ENCODE measurements around the gene ZNF620. TPM values are rescaled to one million over a fixed set of nuclear protein-coding genes. Genes with fewer than 3 reads are reported as not detected.
A peak's percentile ranks its signal among the peaks of the same experiment; 100 is the strongest.

ZNF620 gene
- total RNA-seq, 1 donor from 2014 or later: not detected

- Histone ChIP-seq H3K36me3 (peaks cover 7 to 9% of the 10 kb centered on the region in 2 donors), H3K27me3 (no peaks in the 10 kb centered on the region), H3K27ac (no peak overlapping the region), H3K4me1 (peaks cover 0 to 7% of the 10 kb centered on the region in 2 donors), H3K9me3 (no peaks in the 10 kb centered on the region), H3K4me3 (no peak overlapping the region)
- intact Hi-C loops (cut with DNase I): no loop called here
- TF ChIP-seq CTCF (IDR thresholded peaks at IDR 0.05): no peak
- no peak for DNase-seq (ENCODE audit: low spot score in 2 of 2)
These were observed 15.4 kb downstream of the ZNF620 start for GRCh38 chr3:40521254-40521653.

DNA sequence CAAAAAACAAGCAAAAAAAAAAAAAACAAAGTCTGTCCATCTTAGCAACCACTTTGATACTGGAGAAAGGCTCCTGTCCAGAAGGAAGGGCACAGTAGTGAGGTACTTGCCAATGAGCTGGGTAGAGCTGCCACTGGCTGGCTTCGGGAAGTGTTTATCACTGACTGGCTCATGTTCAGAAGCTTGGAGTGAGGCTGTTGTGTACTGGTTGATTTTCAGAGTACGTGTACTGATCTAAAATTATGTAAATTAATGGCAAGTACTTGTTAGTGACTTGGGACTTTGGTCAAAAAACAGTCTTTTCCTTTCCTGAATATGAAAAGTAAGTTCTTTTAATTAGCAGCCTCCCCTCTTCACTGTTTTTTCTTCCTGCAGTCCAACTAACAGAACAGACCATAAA, 17.9 kb downstream of the ZNF620 start:
- intact Hi-C loops (cut with DNase I): loop anchor here (1.0 to 2.0 kb wide), 4 partner anchors 17 to 71 kb away; partner anchors contain the start of genes RPL14, ZNF619 and ZNF620
- H3K27ac ChIP-seq: peak overlapping the region in 1 of 2 donors; percentile 91

DNA sequence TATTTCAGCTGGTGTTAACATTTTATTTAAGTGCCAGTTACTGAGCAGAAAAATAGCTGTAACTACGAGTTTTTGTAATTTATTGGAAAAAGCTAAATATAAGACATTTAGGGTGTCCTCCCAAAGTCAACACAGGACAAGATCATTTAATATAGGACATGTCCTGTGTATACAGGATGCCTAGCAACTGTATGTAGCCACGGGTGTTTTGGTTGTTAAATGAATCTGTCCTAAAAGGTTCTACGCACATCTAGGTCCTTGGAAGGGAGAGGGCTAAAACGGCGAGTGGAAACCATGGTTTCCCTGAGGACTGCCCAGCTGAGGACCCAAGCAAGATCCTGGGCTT, 18.4 kb downstream of the ZNF620 start:
- H3K36me3 ChIP-seq: peaks cover 8 to 33% of the 10 kb centered on the region in 2 donors
- DNase-seq (ENCODE audit: low spot score in 2 of 2): no peak
- peak overlapping the region; percentile 79 to 91 for H3K27ac ChIP-seq
- peaks cover 0 to 1% of the 10 kb centered on the region in 2 donors for H3K9me3 ChIP-seq
- TF ChIP-seq CTCF (IDR thresholded peaks at IDR 0.05): no peak
- no peaks in the 10 kb centered on the region for H3K27me3 ChIP-seq
- H3K4me3 ChIP-seq: peak overlapping the region; percentile 83 to 88
- peaks cover 0 to 7% of the 10 kb centered on the region in 2 donors for H3K4me1 ChIP-seq
- intact Hi-C loops (cut with DNase I): loop anchor here (1.0 to 2.0 kb wide), 4 partner anchors 18 to 71 kb away; partner anchors contain the start of genes RPL14, ZNF619 and ZNF620

More for the DNA sequence above, 17.9 kb downstream of the ZNF620 start:
- no peak for TF ChIP-seq CTCF (IDR thresholded peaks at IDR 0.05)
- DNase-seq (ENCODE audit: low spot score in 2 of 2): no peak
- H3K4me3 ChIP-seq: no peak overlapping the region
- H3K4me1 ChIP-seq: peaks cover 0 to 7% of the 10 kb centered on the region in 2 donors
- no peaks in the 10 kb centered on the region for H3K9me3 ChIP-seq
- peaks cover 4 to 29% of the 10 kb centered on the region in 2 donors for H3K36me3 ChIP-seq
- no peaks in the 10 kb centered on the region for H3K27me3 ChIP-seq

GRCh38 chr3:40524568-40525285, 18.9 kb downstream of the ZNF620 start, which contains the start of gene ZNF621:
ZNF621 (plus strand) TSS chr3:40524960; CDS start chr3:40525841, 881 bp downstream.
- DNase-seq (ENCODE audit: low spot score in 2 of 2): peak; percentile 57 to 94
- intact Hi-C loops (cut with DNase I): loop anchor here (1.0 to 2.0 kb wide), 4 partner anchors 18 to 72 kb away; partner anchors contain the start of genes RPL14, ZNF619 and ZNF620
- peak within 1 kb of the TSS; percentile 83 to 88 for H3K4me3 ChIP-seq
- H3K9me3 ChIP-seq: peaks cover 0 to 7% of the 10 kb centered on the region in 2 donors
- TF ChIP-seq CTCF (IDR thresholded peaks at IDR 0.05): no peak
- peak within 1 kb of the TSS; percentile 79 to 91 for H3K27ac ChIP-seq
- H3K4me1 ChIP-seq: peaks cover 0 to 7% of the 10 kb centered on the region in 2 donors
- H3K27me3 ChIP-seq: no peaks in the 10 kb centered on the region
- H3K36me3 ChIP-seq: peaks cover 13 to 38% of the 10 kb centered on the region in 2 donors

GRCh38 chr3:40528426-40528825, 22.6 kb downstream of the ZNF620 start:
- DNase-seq (ENCODE audit: low spot score in 2 of 2): no peak
- H3K36me3 ChIP-seq: peaks cover 50 to 75% of the 10 kb centered on the region in 2 donors
- TF ChIP-seq CTCF (IDR thresholded peaks at IDR 0.05): no peak
- peaks cover 14 to 36% of the 10 kb centered on the region in 2 donors for H3K9me3 ChIP-seq
- peaks cover 0 to 7% of the 10 kb centered on the region in 2 donors for H3K4me1 ChIP-seq
- H3K4me3 ChIP-seq: no peak overlapping the region
- intact Hi-C loops (cut with DNase I): no loop called here
- no peaks in the 10 kb centered on the region for H3K27me3 ChIP-seq
- no peak overlapping the region for H3K27ac ChIP-seq
